HG03139 (cell line): Measurements from ENCODE around the gene ARHGEF10L.

Experiments
- ATAC-seq: cut with Tn5 transposase; IDR thresholded peaks from one replicate; pipeline ENCODE4 v1.9.1; 2021; ENCODE audit not compliant: unreplicated experiment

Gene ARHGEF10L

DNA sequence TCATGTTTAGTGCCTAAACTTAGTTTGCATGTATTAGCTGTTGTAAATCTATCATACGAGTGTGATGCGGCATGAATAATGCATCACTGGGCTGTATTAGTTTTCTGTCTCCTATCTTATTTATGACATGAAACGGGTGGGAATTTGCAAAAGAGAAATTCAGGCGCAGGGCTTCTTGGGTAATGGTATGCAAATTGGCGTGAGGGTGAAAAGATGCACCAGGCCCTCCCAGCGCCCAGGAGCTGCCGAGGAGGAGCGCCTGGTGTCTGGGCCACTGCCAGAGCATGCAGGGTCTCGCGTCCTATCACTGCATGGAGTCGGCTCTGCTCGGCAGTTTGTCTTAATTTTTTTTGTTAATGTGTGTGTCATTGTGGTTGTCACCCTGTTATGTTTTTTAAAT lies 132.7 kb downstream of the ARHGEF10L start:
- no peak for ATAC-seq

DNA sequence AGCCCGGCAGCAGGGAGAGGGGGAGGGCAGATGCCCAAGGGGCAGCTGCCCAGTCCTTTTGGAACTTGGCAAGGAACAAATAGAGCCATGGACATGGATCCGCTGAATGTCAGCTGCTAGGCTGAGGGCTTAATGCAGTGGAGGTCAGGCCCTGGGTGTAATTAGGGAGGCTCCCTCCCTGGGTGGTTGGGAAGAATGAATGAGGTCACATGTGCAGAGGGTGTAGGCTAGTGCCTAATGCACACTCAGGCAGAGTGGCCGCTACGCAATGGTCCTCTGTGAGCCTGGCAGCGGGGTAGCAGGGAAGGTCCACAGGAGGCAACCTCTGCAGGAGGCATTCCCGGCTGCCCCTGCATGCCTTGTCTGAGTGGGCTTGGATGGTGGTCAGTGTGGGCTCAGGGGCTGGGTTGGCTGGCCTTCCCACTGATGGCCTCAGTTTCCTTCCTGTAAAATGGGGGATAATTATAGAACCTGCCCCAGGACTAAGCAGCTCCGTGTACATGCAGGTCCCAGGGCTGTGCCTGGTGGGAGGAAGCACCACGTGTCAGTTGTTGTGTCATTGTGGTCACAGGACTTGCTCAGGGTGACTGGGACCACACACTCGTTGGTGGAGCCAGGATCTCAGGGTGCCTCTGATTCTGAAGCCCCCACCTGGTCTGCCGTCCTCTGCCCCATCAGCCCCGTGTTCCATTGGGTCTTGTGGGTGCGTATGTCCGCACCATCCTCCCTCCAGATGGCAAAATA lies 134.0 kb downstream of the ARHGEF10L start:
- no peak for ATAC-seq

DNA sequence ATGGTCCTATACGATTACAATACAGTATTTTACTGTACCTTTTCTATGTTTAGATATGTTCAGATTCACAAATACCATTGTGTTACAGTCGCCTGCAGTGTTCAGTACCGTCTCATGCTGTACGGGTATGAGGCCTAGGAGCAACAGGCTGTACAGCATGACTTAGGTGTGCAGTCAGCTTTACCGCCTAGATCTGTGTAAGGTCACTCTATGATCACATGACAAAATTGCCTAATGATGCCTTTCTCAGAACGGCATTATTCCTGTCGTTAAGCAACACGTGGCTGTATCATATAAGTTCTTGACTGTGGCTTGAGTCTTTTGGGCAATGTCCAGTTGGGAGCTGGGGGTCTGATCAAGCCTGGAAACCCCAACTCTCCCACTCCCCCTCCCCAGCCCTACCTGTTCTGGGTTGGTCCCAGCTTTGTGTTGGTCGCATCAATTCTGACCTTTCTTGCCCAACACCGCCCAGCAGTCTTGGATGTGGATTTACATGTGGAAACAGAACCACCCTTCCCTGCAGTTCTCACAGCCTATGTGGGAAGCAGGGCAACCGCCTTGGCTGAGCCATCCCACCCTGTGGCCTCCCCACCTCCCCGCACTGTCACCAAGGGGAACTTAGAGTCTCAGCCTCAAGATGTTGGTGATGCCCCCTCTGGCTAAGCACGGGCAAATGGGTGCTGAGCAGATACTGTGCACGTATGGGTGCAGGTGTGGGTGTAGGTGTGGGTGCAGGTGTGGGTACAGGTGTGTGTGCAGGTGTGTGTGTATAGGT lies 135.4 kb downstream of the ARHGEF10L start:
- no peak for ATAC-seq

DNA sequence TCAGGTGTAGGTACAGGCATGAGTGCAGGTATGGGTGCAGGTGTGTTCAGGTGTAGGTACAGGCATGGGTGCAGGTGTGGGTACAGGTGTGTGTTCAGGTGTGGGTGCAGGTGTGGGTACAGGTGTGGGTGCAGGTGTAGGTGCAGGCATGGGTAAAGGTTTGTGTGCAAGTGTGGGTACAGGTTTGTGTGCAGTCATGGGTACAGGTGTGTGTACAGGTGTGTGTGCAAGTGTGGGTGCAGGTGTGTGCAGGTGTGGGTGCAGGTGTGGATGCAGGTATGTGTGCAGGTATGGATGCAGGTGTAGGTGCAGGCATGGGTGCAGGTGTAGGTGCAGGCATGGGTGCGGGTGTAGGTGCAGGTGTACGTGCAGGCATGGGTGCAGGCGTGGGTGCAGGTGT lies 136.2 kb downstream of the ARHGEF10L start:
- no peak for ATAC-seq

DNA sequence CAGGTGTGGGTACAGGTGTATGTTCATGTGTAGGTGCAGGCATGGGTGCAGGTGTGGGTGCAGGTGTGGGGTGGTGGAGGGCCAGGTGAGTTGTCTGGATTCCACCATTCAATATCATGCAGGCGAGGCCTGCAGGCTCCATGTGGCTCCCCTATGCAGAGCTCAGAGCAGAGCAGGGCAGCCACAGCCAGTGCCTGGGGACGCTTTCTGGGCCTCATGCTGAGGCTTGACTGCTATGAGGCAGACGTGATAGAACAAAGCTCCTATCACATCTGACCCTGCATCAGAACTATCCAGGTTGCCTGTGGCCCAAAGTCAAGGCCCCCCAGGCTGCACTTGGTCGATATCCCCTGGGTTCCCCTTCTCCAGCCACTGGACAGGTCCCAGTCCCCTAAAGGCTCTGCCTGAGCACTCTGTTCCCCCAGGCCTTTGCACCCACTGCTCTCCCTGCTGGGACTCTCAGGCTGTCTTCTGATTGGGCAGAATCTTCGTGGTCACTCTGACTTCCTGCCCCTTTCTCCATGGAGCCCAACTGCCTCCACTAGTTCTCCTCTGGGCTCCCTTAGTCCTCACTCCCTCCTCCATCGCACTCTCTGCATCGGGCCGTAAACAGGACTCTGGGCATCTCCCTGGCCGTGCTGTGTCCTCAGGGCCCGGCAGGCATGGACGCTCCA lies 137.0 kb downstream of the ARHGEF10L start:
- no peak for ATAC-seq

DNA sequence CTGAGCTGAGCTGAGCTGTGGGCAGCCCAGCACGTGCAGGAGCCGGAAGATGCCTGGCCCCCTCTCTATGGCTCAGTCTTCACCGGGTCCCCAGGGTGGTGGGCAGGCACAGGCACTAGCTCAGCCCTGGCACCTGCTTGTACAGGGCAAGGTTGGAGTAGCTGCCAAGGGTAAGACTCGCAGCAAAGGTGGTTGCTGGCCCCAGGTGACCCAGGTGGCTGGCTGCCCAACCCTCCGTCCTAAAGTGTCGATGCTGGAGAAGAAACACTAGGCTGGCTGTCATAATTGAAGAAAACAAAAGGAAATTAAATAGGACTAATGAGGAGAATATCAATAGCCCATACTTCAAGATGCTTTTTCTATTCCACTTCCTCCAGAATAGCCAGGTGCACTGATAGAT lies 138.5 kb downstream of the ARHGEF10L start:
- ATAC-seq = no peak

DNA sequence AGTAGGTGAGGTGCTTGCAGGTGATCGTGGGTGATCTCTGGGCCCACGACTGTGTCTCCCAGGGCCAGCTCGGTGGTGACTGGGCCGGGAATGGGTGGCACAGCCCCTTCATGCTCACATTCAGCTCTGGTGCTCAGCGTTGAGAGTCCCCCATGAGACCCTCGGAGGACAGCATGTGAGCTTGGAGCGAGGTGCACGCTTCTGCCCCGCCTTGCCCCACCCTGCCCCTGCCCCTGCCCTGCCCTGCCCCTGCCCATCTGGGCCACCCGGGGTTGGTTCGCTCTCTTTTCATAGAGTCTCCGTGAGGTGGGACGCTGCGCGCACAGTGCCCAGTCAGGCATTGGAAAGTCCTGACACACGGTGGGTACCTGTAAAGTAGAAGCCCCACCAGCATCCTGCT lies 140.4 kb downstream of the ARHGEF10L start:
- no peak for ATAC-seq

DNA sequence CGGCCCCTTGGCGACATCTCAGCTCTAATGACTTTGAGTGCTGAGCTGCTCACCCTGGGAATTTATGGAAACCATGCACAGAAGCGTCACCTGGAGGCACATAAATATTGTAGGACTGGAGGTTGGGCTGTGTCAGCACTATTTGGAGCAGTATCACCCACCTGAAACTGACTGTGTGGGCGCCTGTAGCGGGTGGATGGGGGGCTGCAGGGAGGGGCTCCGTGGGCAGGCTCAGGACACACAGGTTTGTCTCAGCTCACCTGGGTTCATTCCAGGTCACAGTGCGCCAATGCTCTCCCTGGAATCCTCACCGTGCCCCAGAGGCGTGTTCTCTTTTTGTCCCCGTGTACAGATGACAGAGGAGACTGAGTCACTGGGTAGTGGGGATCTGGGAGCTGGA lies 140.8 kb downstream of the ARHGEF10L start:
- no peak for ATAC-seq

DNA sequence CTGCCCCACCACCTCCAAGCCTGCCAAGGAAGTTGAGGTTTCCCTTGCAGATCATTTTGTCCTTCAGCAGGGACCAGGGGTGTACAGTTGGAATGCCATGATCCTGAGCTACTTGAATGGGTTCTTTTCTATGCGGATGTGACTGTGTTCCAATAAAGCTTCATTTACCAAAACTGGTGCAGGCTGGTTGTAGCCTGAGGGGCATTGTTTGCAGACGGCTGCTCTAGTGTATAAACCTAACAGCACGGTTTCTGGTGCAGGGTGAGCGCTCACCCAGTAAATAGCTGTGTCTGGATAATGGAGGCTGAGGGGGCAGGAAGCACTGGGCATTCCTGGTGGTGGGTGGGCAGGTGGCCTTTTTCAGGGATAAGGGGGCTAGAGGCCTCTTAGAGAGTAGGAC lies 142.9 kb downstream of the ARHGEF10L start:
- no peak for ATAC-seq

DNA sequence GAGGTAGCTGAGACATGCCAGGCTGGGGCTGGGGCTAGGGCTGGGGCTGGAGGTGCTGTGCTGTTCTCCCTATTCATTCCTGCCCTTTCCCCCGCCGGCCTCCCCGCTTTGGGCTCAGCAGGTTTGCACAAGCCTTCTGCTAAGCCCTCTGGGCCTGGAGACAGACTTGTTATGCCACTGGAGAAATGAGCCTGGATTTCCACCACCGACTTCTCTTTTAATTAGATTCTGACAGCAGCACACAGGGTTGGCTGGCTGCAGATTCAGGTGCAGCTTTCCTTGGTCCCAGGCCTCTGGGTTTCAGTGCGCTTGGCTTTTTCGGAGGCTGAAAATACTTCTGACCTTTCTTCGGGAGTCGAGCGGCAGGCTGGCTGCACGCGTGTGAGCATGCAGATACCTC lies 144.1 kb downstream of the ARHGEF10L start:
- ATAC-seq = no peak

DNA sequence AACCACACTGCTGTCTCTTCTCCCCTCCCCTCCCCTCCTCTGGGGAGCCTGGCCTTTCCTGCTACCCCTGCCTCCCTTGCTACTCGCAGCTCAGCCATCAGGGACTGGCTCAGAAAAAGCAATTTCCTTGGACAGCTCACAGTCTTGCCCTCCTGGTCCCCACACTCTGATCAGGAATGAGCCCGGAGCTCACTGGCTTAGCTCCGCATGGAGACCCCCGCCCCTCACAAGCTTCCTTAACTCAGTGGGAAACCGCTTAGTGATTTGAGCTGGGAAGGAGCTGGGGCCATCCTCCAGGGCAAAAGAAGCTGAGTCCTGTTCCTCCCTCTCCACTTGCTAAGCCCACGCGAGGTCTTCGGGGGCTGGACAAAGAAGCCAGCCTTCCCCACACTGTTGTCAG lies 145.3 kb downstream of the ARHGEF10L start:
- ATAC-seq = no peak

DNA sequence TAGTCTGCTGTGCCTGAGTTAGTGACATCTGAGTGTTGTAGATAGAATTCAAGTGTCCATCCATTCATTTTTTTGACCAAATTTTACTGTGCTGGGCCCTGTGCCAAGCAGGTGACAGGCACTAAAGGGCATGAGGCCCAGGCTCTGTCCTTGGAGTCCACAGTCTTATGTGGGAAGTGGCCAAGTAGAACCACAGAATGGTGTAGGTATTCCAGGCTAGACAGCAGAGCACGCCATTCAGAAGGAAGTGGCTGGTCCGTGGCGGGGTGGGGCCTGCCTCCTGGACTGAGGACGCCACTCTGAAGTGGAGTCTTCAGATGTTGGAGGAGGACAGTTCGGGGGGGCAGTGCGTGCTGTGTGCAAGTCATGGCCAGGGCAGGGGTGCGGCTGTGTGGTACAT lies 146.8 kb downstream of the ARHGEF10L start:
- ATAC-seq = no peak

DNA sequence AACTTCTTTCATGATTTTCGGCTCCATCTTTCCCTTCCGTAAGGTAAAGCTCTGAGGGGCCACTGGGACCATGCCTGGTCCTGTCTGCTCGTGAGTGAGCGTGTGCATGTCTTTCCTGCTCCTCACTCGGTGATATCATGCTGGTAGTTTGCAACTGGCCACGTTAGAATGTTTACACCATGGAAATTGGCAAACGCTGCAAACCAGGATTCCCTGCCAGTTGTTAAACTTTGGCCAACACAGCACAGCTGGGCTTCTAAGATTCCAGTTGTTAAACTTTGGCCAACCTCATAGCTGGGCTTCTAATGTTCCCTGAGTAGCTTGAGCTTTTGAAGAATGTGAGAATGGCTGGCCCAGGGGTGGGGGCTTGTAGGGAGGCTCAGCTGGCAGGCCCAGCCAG lies 147.6 kb downstream of the ARHGEF10L start:
- no peak for ATAC-seq

DNA sequence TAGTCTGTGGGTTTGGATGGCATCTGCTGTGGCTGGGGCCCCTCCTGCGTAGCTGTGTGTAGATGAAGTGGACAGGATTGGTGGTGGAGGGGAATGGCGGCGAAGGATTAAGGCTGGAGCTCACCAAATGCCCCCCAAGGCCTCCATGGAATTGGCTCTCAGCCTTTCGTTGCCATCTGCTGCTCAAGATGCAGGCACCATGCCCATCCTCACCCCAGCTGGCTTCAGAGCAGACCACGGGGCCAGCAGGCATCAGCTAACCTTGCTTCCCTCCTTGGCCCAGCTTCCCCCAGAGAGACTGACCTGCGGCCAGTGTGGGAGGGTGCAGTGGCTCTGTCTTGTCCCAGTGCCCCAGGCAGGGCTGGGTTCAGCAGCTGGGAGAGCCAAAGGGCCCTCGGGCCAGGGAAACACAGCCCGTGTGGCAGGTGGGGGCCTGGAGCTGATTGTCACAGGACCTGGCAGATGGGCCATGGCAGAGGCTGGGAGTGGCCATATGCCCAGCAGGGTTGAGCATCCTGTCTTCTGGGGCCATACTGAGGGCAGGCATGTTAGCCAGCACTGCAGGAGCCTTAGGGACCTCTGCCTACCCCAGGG lies 148.8 kb downstream of the ARHGEF10L start:
- ATAC-seq = no peak

DNA sequence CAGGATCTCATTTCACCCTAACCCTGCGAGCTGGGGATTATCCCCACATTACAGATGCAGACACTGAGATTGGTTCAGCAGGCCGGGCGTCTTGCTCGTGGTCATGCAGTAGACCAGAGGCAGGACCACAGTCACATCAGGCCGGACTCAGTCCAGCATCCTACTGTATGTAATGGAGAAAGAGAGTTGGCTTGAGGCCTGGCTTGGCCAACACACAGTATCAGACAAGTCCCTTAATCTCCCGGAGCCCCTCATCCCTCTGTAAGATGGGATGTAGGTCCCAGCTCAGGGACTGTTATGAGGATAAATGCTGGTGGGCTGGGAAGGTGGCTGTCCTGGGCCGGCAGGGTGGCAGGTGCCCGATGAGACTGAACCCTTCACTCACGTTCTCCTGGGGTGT lies 149.5 kb downstream of the ARHGEF10L start:
- no peak for ATAC-seq

DNA sequence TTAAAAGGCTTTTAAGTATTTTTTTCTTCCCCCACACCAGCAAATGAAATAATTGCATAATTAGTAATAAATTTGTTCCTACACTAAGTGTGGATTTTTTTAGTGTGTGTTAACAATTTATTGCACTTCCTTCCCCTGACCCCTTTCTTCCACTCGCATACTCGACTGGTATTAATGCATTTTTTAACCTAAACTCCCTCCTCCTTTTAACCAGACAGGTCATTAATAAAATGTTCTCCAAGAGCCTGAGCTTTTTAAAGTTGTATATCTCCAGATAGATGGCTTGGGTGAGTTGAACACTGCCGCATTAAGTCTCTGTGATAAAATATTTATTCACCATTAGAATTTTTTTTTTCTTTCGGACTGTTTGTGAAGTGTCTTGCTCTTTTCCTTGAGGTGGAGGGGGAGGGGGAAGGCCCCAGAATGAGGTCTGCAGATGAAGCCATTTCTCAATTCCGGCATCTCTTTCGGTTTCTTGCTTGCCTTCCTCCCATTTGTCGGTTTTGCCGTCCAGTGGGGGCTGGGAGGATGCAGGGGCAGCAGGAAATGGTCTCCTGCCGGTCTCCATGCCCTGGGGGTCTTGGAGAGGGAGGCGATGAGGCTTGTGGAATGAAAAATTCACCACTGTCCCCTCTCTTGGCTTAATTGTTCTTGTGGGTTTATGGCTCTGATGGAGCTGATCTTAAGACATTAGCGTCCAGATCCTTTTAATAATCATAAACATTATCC lies 151.6 kb downstream of the ARHGEF10L start:
- ATAC-seq = no peak

DNA sequence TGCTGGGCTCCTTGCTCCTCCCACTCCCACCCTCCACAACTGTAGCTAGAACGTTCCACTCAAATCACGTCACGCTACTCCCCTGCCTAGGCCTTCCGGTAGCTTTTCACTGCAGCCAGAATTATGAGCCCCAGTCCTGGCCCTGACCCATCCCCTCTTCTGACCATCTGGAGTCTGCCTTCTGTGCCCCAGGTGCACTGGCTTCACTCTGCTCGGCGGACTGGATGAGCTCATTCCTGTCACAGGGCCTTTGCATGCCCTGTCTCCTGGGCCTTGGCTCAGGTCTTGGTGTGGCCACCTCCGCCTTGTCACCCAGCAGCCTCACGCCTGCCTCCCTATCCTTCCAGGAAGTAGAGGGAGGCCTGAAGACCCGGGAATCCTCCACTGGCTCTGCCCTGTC lies 153.1 kb downstream of the ARHGEF10L start:
- ATAC-seq = no peak

DNA sequence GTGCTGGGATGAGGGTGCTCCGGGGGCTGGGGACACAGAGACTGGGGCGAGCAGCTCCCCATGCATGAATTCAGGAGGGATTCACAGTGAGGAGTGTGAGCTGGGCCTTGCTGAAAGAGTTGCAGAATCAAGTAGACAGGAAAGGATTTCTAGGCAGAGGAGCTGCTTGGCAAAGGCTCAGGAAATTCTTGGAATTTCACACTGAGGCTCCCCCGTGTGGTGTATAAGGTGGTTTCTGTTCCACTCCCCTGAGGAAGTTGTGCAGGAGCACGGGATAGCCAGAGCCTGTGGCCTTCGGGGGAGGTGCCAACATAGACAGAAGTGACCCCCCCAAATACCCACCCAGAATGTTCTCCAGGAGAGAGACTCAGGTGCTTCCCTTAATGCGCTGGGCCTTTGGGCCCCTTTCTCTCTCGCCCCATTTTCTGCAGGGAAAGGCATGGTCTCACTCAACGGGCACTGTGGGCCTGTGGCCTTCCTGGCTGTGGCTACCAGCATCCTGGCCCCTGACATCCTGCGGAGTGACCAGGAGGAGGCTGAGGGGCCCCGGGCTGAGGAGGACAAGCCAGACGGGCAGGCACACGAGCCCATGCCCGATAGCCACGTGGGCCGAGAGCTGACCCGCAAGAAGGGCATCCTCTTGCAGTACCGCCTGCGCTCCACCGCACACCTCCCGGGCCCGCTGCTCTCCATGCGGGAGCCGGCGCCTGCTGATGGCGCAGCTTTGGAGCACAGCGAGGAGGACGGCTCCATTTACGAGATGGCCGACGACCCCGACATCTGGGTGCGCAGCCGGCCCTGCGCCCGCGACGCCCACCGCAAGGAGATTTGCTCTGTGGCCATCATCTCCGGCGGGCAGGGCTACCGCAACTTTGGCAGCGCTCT lies 157.2 kb downstream of the ARHGEF10L start:
- no peak for ATAC-seq

DNA sequence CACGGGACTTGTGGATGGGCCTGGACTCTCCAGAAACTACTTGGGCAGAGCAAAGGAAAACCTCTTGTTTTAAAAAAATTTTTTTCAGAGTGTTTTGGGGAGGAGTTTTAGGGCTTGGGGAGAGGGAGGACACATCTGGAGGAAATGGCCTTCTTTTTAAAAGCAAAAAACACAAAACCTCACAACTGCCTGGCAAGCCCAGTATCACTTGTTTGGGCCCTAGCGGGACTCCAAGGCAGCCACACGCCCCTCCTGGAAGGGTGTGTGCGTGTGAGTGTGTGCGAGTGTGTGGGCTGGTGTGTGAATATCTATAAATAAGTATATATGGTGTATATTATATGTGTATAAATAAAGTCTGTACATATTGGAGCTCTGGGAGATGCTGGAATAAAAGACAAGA lies 158.0 kb downstream of the ARHGEF10L start:
- ATAC-seq = no peak

DNA sequence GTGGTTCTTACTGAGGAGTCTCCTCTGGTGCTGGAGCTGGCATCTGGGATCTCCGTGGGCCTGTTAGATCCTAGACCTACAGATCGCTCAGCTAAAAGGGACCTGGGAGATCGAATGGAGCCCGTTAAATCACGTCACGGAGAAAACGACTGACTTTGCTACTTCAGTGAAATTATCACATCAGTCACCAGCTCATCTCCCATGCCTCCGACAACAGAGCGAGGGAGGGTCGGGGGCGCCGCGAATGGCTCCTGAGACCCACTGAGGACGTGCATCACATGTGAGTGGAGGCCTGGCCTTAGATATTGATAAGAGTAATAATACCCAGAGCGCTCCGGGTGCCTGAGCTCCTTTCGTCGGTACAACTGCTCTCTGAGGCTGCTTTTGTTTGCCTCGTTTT lies 160.1 kb downstream of the ARHGEF10L start:
- ATAC-seq = no peak
